Loucy (cell line): ENCODE data around the gene ASXL1.

Experiments used
- CTCF ChIP-seq: fragments of 200-600 bp; sonication (generic); conservative IDR thresholded peaks from 2 replicates; pipeline ENCODE4 v1.5.1; 2014; ENCODE audit warnings: mild to moderate bottlenecking, antibody characterized with exemption, low read length
- EZH2phosphoT487 ChIP-seq: fragments of 200-600 bp; IDR thresholded peaks from 2 replicates; pipeline ENCODE4 v1.6.1; 2018; ENCODE audit warnings: antibody characterized with exemption, mild to moderate bottlenecking, moderate library complexity, borderline replicate concordance

- TF ChIP-seq CTCF (no peak), EZH2phosphoT487 (no peak)
Observed at GRCh38 chr20:32453467-32454163, 95.5 kb downstream of the ASXL1 start.
